ENCODE results near the gene CPB2. TPM values are rescaled to one million over a fixed set of nuclear protein-coding genes. Genes with fewer than 3 reads are reported as not detected.
A peak's percentile ranks its signal among the peaks of the same experiment; 100 is the strongest.

Gene CPB2
- polyA plus RNA-seq (2014; cell fraction: cytosol; rRNA removed): not detected in 2 replicates
- not detected in 2 replicates for polyA plus RNA-seq (2014; cell fraction: nucleus; rRNA removed)

- no peak for DNase-seq (ENCODE audit: low spot score)
Observed at GRCh38 chr13:46104868-46105267, at the start of gene CPB2. TSS of gene CPB2 (minus strand) at chr13:46105033. CDS start at chr13:46105009, 24 bp downstream.

GRCh38 chr13:46154136-46154801, 49.4 kb upstream of the CPB2 start:
- DNase-seq (ENCODE audit: low spot score): no peak

- DNase-seq (ENCODE audit: low spot score): no peak
Observed at GRCh38 chr13:46152627-46153328, 47.9 kb upstream of the CPB2 start.

- DNase-seq (ENCODE audit: low spot score): peak; percentile 98
Observed at GRCh38 chr13:46150134-46150693, 45.4 kb upstream of the CPB2 start.

GRCh38 chr13:46149272-46150133, 44.7 kb upstream of the CPB2 start:
- DNase-seq (ENCODE audit: low spot score): peak; percentile 64

- peak; percentile 68 for DNase-seq (ENCODE audit: low spot score)
Observed at GRCh38 chr13:46146898-46147297, 42.1 kb upstream of the CPB2 start.

- no peak for DNase-seq (ENCODE audit: low spot score)
Observed at GRCh38 chr13:46145950-46146349, 41.1 kb upstream of the CPB2 start.

- DNase-seq (ENCODE audit: low spot score): no peak
Observed at GRCh38 chr13:46145135-46145534, 40.3 kb upstream of the CPB2 start.

GRCh38 chr13:46143184-46143701, 38.4 kb upstream of the CPB2 start:
- no peak for DNase-seq (ENCODE audit: low spot score)

GRCh38 chr13:46142776-46143175, 37.9 kb upstream of the CPB2 start:
- no peak for DNase-seq (ENCODE audit: low spot score)

GRCh38 chr13:46140044-46140443, 35.2 kb upstream of the CPB2 start:
- no peak for DNase-seq (ENCODE audit: low spot score)

- no peak for DNase-seq (ENCODE audit: low spot score)
Observed at GRCh38 chr13:46137627-46138317, 32.9 kb upstream of the CPB2 start.

GRCh38 chr13:46136688-46137087, 31.9 kb upstream of the CPB2 start:
- DNase-seq (ENCODE audit: low spot score): no peak

- DNase-seq (ENCODE audit: low spot score): peak; percentile 31
Observed at GRCh38 chr13:46134961-46135522, 30.2 kb upstream of the CPB2 start.

- no peak for DNase-seq (ENCODE audit: low spot score)
Observed at GRCh38 chr13:46134494-46134893, 29.7 kb upstream of the CPB2 start.

GRCh38 chr13:46132109-46132508, 27.3 kb upstream of the CPB2 start:
- no peak for DNase-seq (ENCODE audit: low spot score)

- DNase-seq (ENCODE audit: low spot score): no peak
Observed at GRCh38 chr13:46131705-46132104, 26.9 kb upstream of the CPB2 start.

- no peak for DNase-seq (ENCODE audit: low spot score)
Observed at GRCh38 chr13:46129955-46130618, 25.3 kb upstream of the CPB2 start.

- DNase-seq (ENCODE audit: low spot score): no peak
Observed at GRCh38 chr13:46129124-46129523, 24.3 kb upstream of the CPB2 start.

Data from SK-N-DZ (cell line).